GM12878 (cell line): ENCODE data around the gene GEMIN7. TPM values are rescaled to one million over a fixed set of nuclear protein-coding genes. Genes with fewer than 3 reads are reported as not detected.

Source experiments
- ATAC-seq: fragments of 200-7000 bp; cut with Tn5 transposase; 3 replicates; pipeline ENCODE4 v1.9.1; 2020; ENCODE audit warnings: mild to moderate bottlenecking, moderate library complexity
- BruUV-seq: library from RNA; stranded (reverse); fragments of 400-500 nt; replicated peaks from 2 replicates; lab custom pipeline; 2021; lab: Mats Ljungman, UMichigan
- CTCF ChIA-PET: fragments of 300-600 bp; sonication (Branson Sonifier 250); formaldehyde crosslinking; extraction: SDS; loops from one replicate; lab custom pipeline; 2021; ENCODE audit warnings: inconsistent platforms; lab: Yijun Ruan, JAX
- POLR2A ChIA-PET: fragments of 350-600 bp; formaldehyde crosslinking; extraction: SDS; loops from one replicate; lab custom pipeline; 2021; ENCODE audit warnings: inconsistent platforms; lab: Charles Lee
- RAD21 ChIA-PET: fragments of 300-600 bp; sonication (Branson Sonifier 250); formaldehyde crosslinking; loops from one replicate; lab custom pipeline; 2023; ENCODE audit warnings: antibody characterized with exemption; ENCODE audit not compliant: unreplicated experiment; lab: Charles Lee
- SMC1A ChIA-PET: fragments of 300-600 bp; sonication (Branson Sonifier 250); formaldehyde crosslinking; loops from one replicate; lab custom pipeline; 2023; ENCODE audit not compliant: unreplicated experiment, uncharacterized antibody; lab: Charles Lee
- DNase-seq: peaks from one replicate; pipeline ENCODE4 v3.0.0-alpha.2; 2011; ENCODE audit warnings: low read depth, low spot score
- FAIRE-seq: peaks from 3 replicates; lab custom pipeline; 2011; peaks lifted over from hg19 to GRCh38; lab: Jason Lieb, UNC
- H2AFZ ChIP-seq: 2 replicates; pipeline ENCODE4 v1.6.0; 2011; ENCODE audit warnings: low read depth, low read length, control low read depth; ENCODE audit not compliant: control insufficient read depth
- H3K27ac ChIP-seq: 2 replicates; pipeline ENCODE4 v1.5.1; 2011; ENCODE audit warnings: control low read depth; ENCODE audit not compliant: control insufficient read depth, insufficient read depth
- H3K27me3 ChIP-seq, 2 experiments: replicated peaks in 1 of 2; 2 replicates each; pipeline versions ENCODE4 v1.6.0 to v1.6.1; 2011; ENCODE audit warnings: low read length in 1 of 2; ENCODE audit not compliant: control insufficient read depth in 2 of 2, insufficient read depth in 2 of 2
- H3K36me3 ChIP-seq, 2 experiments: 2 replicates each; pipeline ENCODE4 v1.5.1; 2011; ENCODE audit warnings: low read length in 1 of 2; ENCODE audit not compliant: control insufficient read depth in 2 of 2, insufficient read depth in 2 of 2
- H3K4me1 ChIP-seq: 2 replicates; pipeline ENCODE4 v1.6.1; 2011; ENCODE audit warnings: mild to moderate bottlenecking, low read length, moderate library complexity, mixed read lengths; ENCODE audit not compliant: control insufficient read depth, insufficient read depth
- H3K4me2 ChIP-seq: 2 replicates; pipeline ENCODE4 v1.6.0; 2011; ENCODE audit warnings: control low read depth; ENCODE audit not compliant: control insufficient read depth, insufficient read depth
- H3K4me3 ChIP-seq: fragments of 200-600 bp; sonication (generic); 2 replicates; pipeline ENCODE4 v1.5.1; 2016
- H3K79me2 ChIP-seq: 2 replicates; pipeline ENCODE4 v1.6.0; 2011; ENCODE audit warnings: low read length; ENCODE audit not compliant: control insufficient read depth, insufficient read depth
- H3K9ac ChIP-seq: 2 replicates; pipeline ENCODE4 v1.8.0; 2011; ENCODE audit warnings: low read length, control low read depth, mixed read lengths; ENCODE audit not compliant: control insufficient read depth, insufficient read depth
- H3K9me3 ChIP-seq: replicated peaks from 3 replicates; pipeline ENCODE4 v1.5.1; 2011; ENCODE audit warnings: mild to moderate bottlenecking, low read length; ENCODE audit not compliant: control insufficient read depth, insufficient read depth
- H4K20me1 ChIP-seq: 2 replicates; pipeline ENCODE4 v1.6.0; 2011; ENCODE audit not compliant: control insufficient read depth, insufficient read depth
- CBX5 ChIP-seq: sonication (generic); IDR thresholded peaks from 2 replicates; pipeline ENCODE4 v1.6.1; 2016; ENCODE audit warnings: low read depth, moderate library complexity, mild to moderate bottlenecking, inconsistent platforms
- E2F8 ChIP-seq: fragments of 450-650 bp; IDR thresholded peaks from 2 replicates; pipeline ENCODE4 v1.6.1; 2018; ENCODE audit warnings: mild to moderate bottlenecking, low read depth, moderate library complexity; ENCODE audit not compliant: partially characterized antibody
- EED ChIP-seq: sonication (generic); IDR thresholded peaks from 2 replicates; pipeline ENCODE4 v1.6.1; 2016; ENCODE audit warnings: antibody characterized with exemption, low read depth
- MEF2A ChIP-seq: IDR thresholded peaks from 2 replicates; pipeline ENCODE4 v1.6.1; 2011; ENCODE audit warnings: low read depth, mild to moderate bottlenecking, low read length, moderate library complexity; ENCODE audit not compliant: insufficient read depth
- MEF2B ChIP-seq: fragments of 450-650 bp; IDR thresholded peaks from 2 replicates; pipeline ENCODE4 v1.6.1; 2018; ENCODE audit warnings: mild to moderate bottlenecking, moderate library complexity; ENCODE audit not compliant: partially characterized antibody, poor library complexity, severe bottlenecking
- SKIL ChIP-seq: fragments of 450-650 bp; IDR thresholded peaks from 2 replicates; pipeline ENCODE4 v1.6.1; 2017; ENCODE audit warnings: mild to moderate bottlenecking, low read depth, inconsistent platforms; ENCODE audit not compliant: poor library complexity, severe bottlenecking
- SMARCA5 ChIP-seq: fragments of 450-650 bp; IDR thresholded peaks from 2 replicates; pipeline ENCODE4 v1.6.1; 2017; ENCODE audit warnings: mild to moderate bottlenecking
- SUZ12 ChIP-seq: fragments of 200-600 bp; sonication (generic); IDR thresholded peaks from one replicate; pipeline ENCODE4 v1.6.1; 2018; ENCODE audit warnings: antibody characterized with exemption, mild to moderate bottlenecking; ENCODE audit not compliant: unreplicated experiment
- TCF12 ChIP-seq: IDR thresholded peaks from 2 replicates; pipeline ENCODE4 v1.6.1; 2011; ENCODE audit warnings: low read depth, mild to moderate bottlenecking, low read length
- YY1 ChIP-seq: IDR thresholded peaks from 2 replicates; pipeline ENCODE4 v1.6.1; 2011; ENCODE audit warnings: low read depth, mild to moderate bottlenecking, low read length
- ZNF384 ChIP-seq: IDR thresholded peaks from 2 replicates; pipeline ENCODE4 v1.6.1; 2012; ENCODE audit warnings: low read depth, mild to moderate bottlenecking, low read length, improper control_type of control experiment, borderline replicate concordance
- ZZZ3 ChIP-seq: IDR thresholded peaks from 2 replicates; pipeline ENCODE4 v1.6.1; 2011; ENCODE audit warnings: low read depth; ENCODE audit not compliant: control insufficient read depth, insufficient read length
- WGBS: methylation state at CpG from one replicate; pipeline ENCODE4 v1.1.6; 2016; ENCODE audit warnings: low lambda C conversion rate; ENCODE audit not compliant: insufficient replicate concordance, insufficient coverage; ENCODE audit errors: missing lambda C conversion rate; 5-methylcytosine and 5-hydroxymethylcytosine counted together
- in situ Hi-C: fragments of 300-500 bp; cut with MboI; formaldehyde crosslinking; loops from 9 replicates; pipeline ENCODE4 v1.14.3; 2018; ENCODE audit warnings: mixed read lengths
- intact Hi-C: fragments of 100-400 bp; cut with micrococcal nuclease; formaldehyde crosslinking; loops from one replicate; pipeline ENCODE4 v1.14.2; 2022; ENCODE audit not compliant: unreplicated experiment
- polyA plus RNA-seq, 11 experiments: library from polyadenylated mRNA; depleted of rRNA in 4 of 11; unstranded in 6 of 11; stranded (reverse) in 5 of 11; fragments of >200 nt; fragmentation: Nextera tagmentation in 4 of 11; fragmentation: Illumina TruSeq in 1 of 11; extraction: Ambion mirVana in 4 of 11; extraction: Trizol in 1 of 11; gene quantifications; 1 replicate in 1 of 11; 2 replicates in 10 of 11; pipeline versions ENCODE4 v1.2.1 to v1.2.3, GENCODE V29; 2011 to 2016; ENCODE audit warnings: inconsistent platforms in 2 of 11, missing spikeins in 2 of 11, low read depth in 1 of 11
- total RNA-seq, 4 experiments: library from RNA; depleted of rRNA in 3 of 4; stranded (reverse); fragments of >200 nt in 3 of 4; fragmentation: Illumina TruSeq in 1 of 4; extraction: Trizol in 1 of 4; gene quantifications; 2 replicates each; pipeline versions ENCODE4 v1.2.1 to v1.2.3, GENCODE V29; 2013 to 2021

GEMIN7 gene
- total and polyA plus RNA-seq, 10 of the 15 experiments (the other 5 are each of a cell fraction or from before 2014, with no cell fraction given) = 21.1 to 76.7 (median 44.9) TPM

- TF ChIP-seq SMARCA5 = no peak
- TF ChIP-seq TCF12 = no peak
- no peak for TF ChIP-seq YY1
- TF ChIP-seq EED = no peak
These were observed 45.0 kb downstream of the GEMIN7 start (continued) for GRCh38 chr19:45124021-45124420.

GRCh38 chr19:45125360-45125759 lies 46.3 kb downstream of the GEMIN7 start:
- Histone ChIP-seq H3K36me3 (peaks cover 0 to 11% of the 10 kb centered on the region in 2 experiments; a peak in 3 of 4 replicates), H4K20me1 (no peaks in the 10 kb centered on the region), H3K9me3 (no peaks in the 10 kb centered on the region), H3K27me3 (no peaks in the 10 kb centered on the region), H3K9ac (no peak overlapping the region), H3K79me2 (peaks cover 40% of the 10 kb centered on the region)
- no TSS peak for BruUV-seq
- DNase-seq (no peak), FAIRE-seq (no peak)
- in situ Hi-C loops (no loop called here), intact Hi-C loops (no loop called here)
- no peak for TF ChIP-seq YY1
- TF ChIP-seq MEF2B = no peak
- TF ChIP-seq SKIL = no peak
- TF ChIP-seq MEF2A = no peak
- no peak for TF ChIP-seq ZNF384
- TF ChIP-seq CBX5 = no peak
- TF ChIP-seq ZZZ3 = no peak
- no peak for TF ChIP-seq SUZ12
- no peak for TF ChIP-seq E2F8
- TF ChIP-seq, all 136 proteins: peak for 0
- no peak for ATAC-seq
- Histone ChIP-seq H3K4me3 (no peak overlapping the region), H3K27ac (no peak overlapping the region), H3K4me2 (no peak overlapping the region), H2AFZ (no peak overlapping the region), H3K4me1 (peaks cover 28% of the 10 kb centered on the region)
- ChIA-PET POLR2A (interaction anchor here (0.5 to 1.4 kb wide), 7 partner anchors 12 to 165 kb away, joined by 3 to 5 read pairs (median 3); no protein-coding TSS in a partner anchor), SMC1A (interaction anchor here (1.0 to 4.6 kb wide), 7 partner anchors 11 to 137 kb away, joined by 3 to 39 read pairs (median 6); partner anchors contain the start of gene PPP1R37), CTCF (interaction anchor here (0.5 to 4.5 kb wide), 23 partner anchors 10 to 221 kb away, joined by 3 to 39 read pairs (median 5); partner anchors contain the start of genes BLOC1S3, GEMIN7, PPP1R37 and TRAPPC6A), RAD21 (interaction anchor here (1.0 to 1.6 kb wide), 4 partner anchors 34 to 74 kb away, joined by 3 to 5 read pairs (median 3); no protein-coding TSS in a partner anchor)
- WGBS = 85% methylated on average over 9 of the region's 9 CpGs
